PC-3 (cell line): Measurements from ENCODE around the gene KLHL40. TPM values are rescaled to one million over a fixed set of nuclear protein-coding genes. Genes with fewer than 3 reads are reported as not detected.

Experiments
- ATAC-seq: fragments of 200-7000 bp; cut with Tn5 transposase; 2 replicates; pipeline ENCODE4 v1.9.1; 2020; ENCODE audit warnings: mild to moderate bottlenecking, moderate library complexity
- BruUV-seq: library from RNA; stranded (reverse); fragments of 400-500 nt; replicated peaks from 2 replicates; lab custom pipeline; 2021; lab: Mats Ljungman, UMichigan
- CTCF ChIA-PET: fragments of 300-600 bp; sonication (Branson Sonifier 250); formaldehyde crosslinking; loops from one replicate; lab custom pipeline; 2022; ENCODE audit warnings: antibody characterized with exemption; lab: Charles Lee
- POLR2A ChIA-PET: fragments of 300-600 bp; sonication (Branson Sonifier 250); formaldehyde crosslinking; loops from one replicate; lab custom pipeline; 2022; ENCODE audit warnings: antibody characterized with exemption; ENCODE audit not compliant: unreplicated experiment; lab: Charles Lee
- DNase-seq: peaks from one replicate; pipeline ENCODE4 v3.0.0-alpha.2; 2015
- H2AFZ ChIP-seq: fragments of 300-600 bp; sonication (generic); 2 replicates; pipeline ENCODE4 v1.6.0; 2016; ENCODE audit warnings: antibody characterized with exemption, low read length
- H3F3A ChIP-seq: fragments of 300-600 bp; sonication (generic); one replicate; pipeline ENCODE4 v1.6.0; 2017; ENCODE audit warnings: antibody characterized with exemption, low read length, control low read depth, mild to moderate bottlenecking; ENCODE audit not compliant: unreplicated experiment
- H3K27ac ChIP-seq: fragments of 300-600 bp; sonication (generic); 2 replicates; pipeline ENCODE4 v1.5.1; 2016; ENCODE audit warnings: mild to moderate bottlenecking, low read length
- H3K27me3 ChIP-seq: fragments of 300-600 bp; sonication (generic); 2 replicates; pipeline ENCODE4 v1.6.1; 2016; ENCODE audit warnings: low read length, mixed read lengths
- H3K36me3 ChIP-seq: fragments of 300-600 bp; sonication (generic); 2 replicates; pipeline ENCODE4 v1.6.1; 2016; ENCODE audit warnings: low read depth, mixed run types, low read length, mixed read lengths
- H3K4me1 ChIP-seq: fragments of 300-600 bp; sonication (generic); 2 replicates; pipeline ENCODE4 v1.5.1; 2016; ENCODE audit warnings: low read length; ENCODE audit not compliant: insufficient read depth
- H3K4me2 ChIP-seq: fragments of 300-600 bp; sonication (generic); 2 replicates; pipeline ENCODE4 v1.6.0; 2016; ENCODE audit warnings: low read length
- H3K4me3 ChIP-seq: fragments of 300-600 bp; sonication (generic); 2 replicates; pipeline ENCODE4 v1.5.1; 2016; ENCODE audit warnings: mild to moderate bottlenecking, low read length, mixed read lengths
- H3K79me2 ChIP-seq: fragments of 300-600 bp; sonication (generic); 2 replicates; pipeline ENCODE4 v1.6.1; 2017; ENCODE audit warnings: low read length, mixed read lengths
- H3K9ac ChIP-seq: fragments of 300-600 bp; sonication (generic); 2 replicates; pipeline ENCODE4 v1.6.0; 2016; ENCODE audit warnings: mild to moderate bottlenecking, low read length
- H3K9me2 ChIP-seq: fragments of 300-600 bp; sonication (generic); replicated peaks from 2 replicates; pipeline ENCODE4 v1.6.1; 2016; ENCODE audit warnings: mixed run types, low read length, mixed read lengths
- H3K9me3 ChIP-seq: fragments of 300-600 bp; sonication (generic); 2 replicates; pipeline ENCODE4 v1.6.1; 2016; ENCODE audit warnings: low read length, mixed read lengths
- H4K20me1 ChIP-seq: fragments of 300-600 bp; sonication (generic); 2 replicates; pipeline ENCODE4 v1.6.1; 2016; ENCODE audit warnings: low read length, mixed read lengths
- CTCF ChIP-seq: fragments of 300-600 bp; sonication (generic); conservative IDR thresholded peaks from 2 replicates; pipeline ENCODE4 v1.5.1; 2017; ENCODE audit warnings: antibody characterized with exemption, low read depth, mild to moderate bottlenecking, low read length
- EZH2 ChIP-seq: fragments of 300-600 bp; sonication (generic); IDR thresholded peaks from one replicate; pipeline ENCODE4 v1.6.1; 2017; ENCODE audit warnings: antibody characterized with exemption, mild to moderate bottlenecking, low read length; ENCODE audit not compliant: unreplicated experiment
- EZH2phosphoT487 ChIP-seq: fragments of 300-600 bp; sonication (generic); IDR thresholded peaks from 2 replicates; pipeline ENCODE4 v1.6.1; 2018; ENCODE audit warnings: mild to moderate bottlenecking, antibody characterized with exemption, low read length, borderline replicate concordance
- intact Hi-C: fragments of 100-400 bp; cut with micrococcal nuclease; formaldehyde crosslinking; loops from 2 replicates; pipeline ENCODE4 v1.9.0; 2023
- total RNA-seq: library from RNA; depleted of rRNA; stranded (reverse); fragments of >200 nt; gene quantifications from 2 replicates; pipeline ENCODE4 v1.2.3, GENCODE V29; 2014

KLHL40 gene
- total RNA-seq, 1 experiment from 2014 or later: not detected

DNA sequence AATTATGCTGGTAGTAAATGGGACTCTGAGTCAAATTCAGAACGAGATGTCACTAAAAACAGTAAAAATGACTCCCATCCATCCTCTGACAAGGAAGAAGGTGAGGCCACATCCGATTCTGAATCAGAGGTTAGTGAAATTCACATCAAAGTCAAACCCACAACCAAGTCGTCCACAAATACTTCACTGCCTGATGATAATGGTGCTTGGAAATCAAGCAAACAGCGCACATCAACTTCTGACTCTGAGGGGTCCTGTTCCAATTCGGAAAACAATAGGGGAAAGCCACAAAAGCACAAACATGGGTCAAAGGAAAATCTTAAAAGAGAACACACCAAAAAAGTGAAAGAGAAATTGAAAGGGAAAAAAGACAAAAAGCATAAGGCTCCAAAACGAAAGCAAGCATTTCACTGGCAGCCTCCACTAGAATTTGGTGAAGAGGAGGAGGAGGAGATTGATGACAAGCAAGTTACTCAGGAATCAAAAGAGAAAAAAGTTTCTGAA lies 46.9 kb upstream of the KLHL40 start:
- no peaks in the 10 kb centered on the region for H4K20me1 ChIP-seq
- TF ChIP-seq CTCF: no peak
- TF ChIP-seq EZH2: no peak
- TF ChIP-seq EZH2phosphoT487: no peak
- no peak overlapping the region for H3K9ac ChIP-seq
- peaks cover 87% of the 10 kb centered on the region for H3K36me3 ChIP-seq
- intact Hi-C loops: no loop called here
- DNase-seq (no peak), ATAC-seq (no peak)
- no peaks in the 10 kb centered on the region for H3K9me3 ChIP-seq
- H3K9me2 ChIP-seq: no peaks in the 10 kb centered on the region
- no peak overlapping the region for H2AFZ ChIP-seq
- no peaks in the 10 kb centered on the region for H3K27me3 ChIP-seq
- no peak overlapping the region for H3K27ac ChIP-seq
- no peaks in the 10 kb centered on the region for H3K4me1 ChIP-seq
- POLR2A ChIA-PET: no interaction called here
- no peaks in the 10 kb centered on the region for H3K79me2 ChIP-seq
- no peaks in the 10 kb centered on the region for H3F3A ChIP-seq
- H3K4me3 ChIP-seq: no peak overlapping the region
- TSS peak; percentile 21 for BruUV-seq
- H3K4me2 ChIP-seq: no peak overlapping the region
- CTCF ChIA-PET: no interaction called here

- H3K27me3 ChIP-seq: no peaks in the 10 kb centered on the region
- no peak overlapping the region for H3K4me3 ChIP-seq
- no peak overlapping the region for H3K9ac ChIP-seq
- no peak overlapping the region for H2AFZ ChIP-seq
- peaks cover 86% of the 10 kb centered on the region for H3K36me3 ChIP-seq
- no peaks in the 10 kb centered on the region for H3F3A ChIP-seq
- BruUV-seq: no TSS peak
- no peak overlapping the region for H3K27ac ChIP-seq
- intact Hi-C loops: no loop called here
- POLR2A ChIA-PET: no interaction called here
- H3K79me2 ChIP-seq: no peaks in the 10 kb centered on the region
- H3K9me3 ChIP-seq: no peaks in the 10 kb centered on the region
- H3K9me2 ChIP-seq: no peaks in the 10 kb centered on the region
- H3K4me2 ChIP-seq: no peak overlapping the region
- no peaks in the 10 kb centered on the region for H4K20me1 ChIP-seq
- no peaks in the 10 kb centered on the region for H3K4me1 ChIP-seq
- TF ChIP-seq EZH2: no peak
- no peak for TF ChIP-seq CTCF
- no peak for TF ChIP-seq EZH2phosphoT487
- ATAC-seq (no peak), DNase-seq (no peak)
- CTCF ChIA-PET: no interaction called here
Observed at GRCh38 chr3:42639192-42639591, 46.1 kb upstream of the KLHL40 start.

DNA sequence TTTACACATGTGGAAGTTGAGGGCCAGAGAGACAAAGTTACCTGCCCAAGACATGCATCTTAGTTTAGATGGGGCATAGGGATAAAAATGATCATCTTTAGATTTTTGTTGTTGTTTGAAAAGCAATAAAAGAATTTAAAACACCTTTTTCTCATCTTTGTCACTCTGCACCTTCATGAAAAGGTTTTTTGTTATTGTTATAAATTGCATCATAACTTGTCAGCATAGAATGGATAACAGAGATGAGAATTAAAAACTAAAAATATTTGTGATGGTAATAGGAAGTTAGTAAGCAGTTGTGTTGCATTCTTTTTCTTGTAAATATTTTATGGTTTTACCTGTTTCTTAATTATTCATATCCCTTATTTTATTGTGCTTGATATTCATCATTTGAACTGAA lies 45.2 kb upstream of the KLHL40 start:
- H3K27me3 ChIP-seq: no peaks in the 10 kb centered on the region
- intact Hi-C loops: no loop called here
- no peak overlapping the region for H3K4me3 ChIP-seq
- no peaks in the 10 kb centered on the region for H3K4me1 ChIP-seq
- no peaks in the 10 kb centered on the region for H3K79me2 ChIP-seq
- no peak overlapping the region for H3K27ac ChIP-seq
- no peak for TF ChIP-seq CTCF
- TF ChIP-seq EZH2phosphoT487: no peak
- no peak for TF ChIP-seq EZH2
- H2AFZ ChIP-seq: no peak overlapping the region
- H3K36me3 ChIP-seq: peaks cover 81% of the 10 kb centered on the region
- DNase-seq (no peak), ATAC-seq (no peak)
- H3K9me3 ChIP-seq: no peaks in the 10 kb centered on the region
- ChIA-PET CTCF (no interaction called here), POLR2A (interaction anchor here (0.6 kb wide), 1 partner anchor 27 kb away, joined by 3 read pairs; no protein-coding TSS in a partner anchor)
- H3F3A ChIP-seq: no peaks in the 10 kb centered on the region
- H4K20me1 ChIP-seq: no peaks in the 10 kb centered on the region
- H3K4me2 ChIP-seq: no peak overlapping the region
- BruUV-seq: no TSS peak
- no peak overlapping the region for H3K9ac ChIP-seq
- H3K9me2 ChIP-seq: no peaks in the 10 kb centered on the region
